ENCODE data around the gene CDX2.

DNA sequence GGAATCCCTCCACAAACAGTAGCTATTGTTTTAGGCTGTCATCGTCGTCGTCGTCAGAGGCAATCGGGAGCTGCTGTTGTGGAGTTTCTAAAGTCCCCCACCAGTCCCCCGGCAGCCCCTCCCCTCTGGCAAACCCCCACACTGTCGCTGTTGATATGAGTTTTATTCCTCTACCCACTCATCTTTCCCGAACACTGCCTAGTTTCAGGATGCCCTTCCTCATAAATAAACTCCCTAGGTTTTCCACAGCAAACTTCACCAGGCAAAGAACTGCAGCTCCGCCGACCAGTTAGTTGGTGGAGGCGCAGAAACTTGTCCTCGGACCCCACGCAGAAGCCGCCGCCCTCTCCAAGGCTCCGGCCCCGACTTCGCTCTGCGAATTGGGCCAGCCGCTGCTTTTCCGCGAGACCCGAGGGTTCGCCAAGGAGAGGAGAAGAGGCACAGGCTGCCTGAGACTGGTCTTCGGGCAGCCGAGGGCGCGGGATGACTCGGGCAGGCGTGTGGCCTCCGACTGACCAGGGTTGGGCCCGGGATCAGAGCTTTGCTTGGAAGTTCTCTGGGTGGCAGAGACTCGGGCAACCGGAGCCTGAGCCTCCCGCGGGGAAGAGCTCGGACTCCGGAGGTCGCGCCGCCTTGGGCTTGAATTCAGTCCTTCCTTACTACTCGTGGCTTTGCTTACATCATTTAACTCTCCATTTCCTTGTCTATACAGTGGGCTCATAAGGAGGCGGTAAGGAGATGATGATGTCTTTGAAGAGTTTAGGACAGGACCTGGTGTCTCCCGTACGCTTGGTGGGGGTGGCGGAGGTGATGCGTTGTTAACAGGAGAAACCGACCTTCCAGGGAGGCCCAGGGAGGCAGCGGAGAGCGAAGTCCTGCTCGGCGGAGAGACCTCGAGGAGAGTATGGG, 41.4 kb downstream of the CDX2 start:
- TF ChIP-seq EP300 (IDR thresholded peaks at IDR 0.05), result no peak
- TF ChIP-seq, protein P1, sequence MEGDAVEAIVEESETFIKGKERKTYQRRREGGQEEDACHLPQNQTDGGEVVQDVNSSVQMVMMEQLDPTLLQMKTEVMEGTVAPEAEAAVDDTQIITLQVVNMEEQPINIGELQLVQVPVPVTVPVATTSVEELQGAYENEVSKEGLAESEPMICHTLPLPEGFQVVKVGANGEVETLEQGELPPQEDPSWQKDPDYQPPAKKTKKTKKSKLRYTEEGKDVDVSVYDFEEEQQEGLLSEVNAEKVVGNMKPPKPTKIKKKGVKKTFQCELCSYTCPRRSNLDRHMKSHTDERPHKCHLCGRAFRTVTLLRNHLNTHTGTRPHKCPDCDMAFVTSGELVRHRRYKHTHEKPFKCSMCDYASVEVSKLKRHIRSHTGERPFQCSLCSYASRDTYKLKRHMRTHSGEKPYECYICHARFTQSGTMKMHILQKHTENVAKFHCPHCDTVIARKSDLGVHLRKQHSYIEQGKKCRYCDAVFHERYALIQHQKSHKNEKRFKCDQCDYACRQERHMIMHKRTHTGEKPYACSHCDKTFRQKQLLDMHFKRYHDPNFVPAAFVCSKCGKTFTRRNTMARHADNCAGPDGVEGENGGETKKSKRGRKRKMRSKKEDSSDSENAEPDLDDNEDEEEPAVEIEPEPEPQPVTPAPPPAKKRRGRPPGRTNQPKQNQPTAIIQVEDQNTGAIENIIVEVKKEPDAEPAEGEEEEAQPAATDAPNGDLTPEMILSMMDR (IDR thresholded peaks at IDR 0.05), result no peak
- TF ChIP-seq POLR2AphosphoS5 (IDR thresholded peaks at IDR 0.05), result no peak

Data from suprapubic skin (tissue), 4 donors.